HG03039 (cell line): ENCODE results near the gene PTPRG.

Source experiments
- ATAC-seq: cut with Tn5 transposase; IDR thresholded peaks from one replicate; pipeline ENCODE4 v1.9.1; 2021; ENCODE audit warnings: mild to moderate bottlenecking, moderate library complexity; ENCODE audit not compliant: unreplicated experiment

Gene PTPRG

GRCh38 chr3:62238431-62238830 lies 677.1 kb downstream of the PTPRG start:
- no peak for ATAC-seq

GRCh38 chr3:62241279-62241678 lies 679.9 kb downstream of the PTPRG start:
- no peak for ATAC-seq

GRCh38 chr3:62242831-62243509 lies 681.6 kb downstream of the PTPRG start:
- no peak for ATAC-seq

GRCh38 chr3:62246094-62246493 lies 684.7 kb downstream of the PTPRG start:
- no peak for ATAC-seq

GRCh38 chr3:62246985-62247384 lies 685.6 kb downstream of the PTPRG start:
- ATAC-seq: no peak

- no peak for ATAC-seq
Measured at GRCh38 chr3:62248734-62249483, 687.5 kb downstream of the PTPRG start.

- no peak for ATAC-seq
Measured at GRCh38 chr3:62249484-62249776, 688.1 kb downstream of the PTPRG start.

GRCh38 chr3:62249855-62250543 lies 688.6 kb downstream of the PTPRG start:
- no peak for ATAC-seq

- no peak for ATAC-seq
Measured at GRCh38 chr3:62252438-62253157, 691.2 kb downstream of the PTPRG start.

- no peak for ATAC-seq
Measured at GRCh38 chr3:62253971-62254370, 692.6 kb downstream of the PTPRG start.

GRCh38 chr3:62255758-62256157 lies 694.4 kb downstream of the PTPRG start:
- ATAC-seq: no peak

GRCh38 chr3:62259924-62260323 lies 698.6 kb downstream of the PTPRG start:
- no peak for ATAC-seq

GRCh38 chr3:62260655-62261054 lies 699.3 kb downstream of the PTPRG start:
- no peak for ATAC-seq

- no peak for ATAC-seq
Measured at GRCh38 chr3:62261121-62261520, 699.8 kb downstream of the PTPRG start.

GRCh38 chr3:62261736-62262135 lies 700.4 kb downstream of the PTPRG start:
- no peak for ATAC-seq

- no peak for ATAC-seq
Measured at GRCh38 chr3:62265528-62265927, 704.2 kb downstream of the PTPRG start.

GRCh38 chr3:62266668-62267283 lies 705.4 kb downstream of the PTPRG start:
- no peak for ATAC-seq

GRCh38 chr3:62276658-62277180 lies 715.3 kb downstream of the PTPRG start:
- no peak for ATAC-seq

- no peak for ATAC-seq
Measured at GRCh38 chr3:62277450-62277849, 716.1 kb downstream of the PTPRG start.

- ATAC-seq: no peak
Measured at GRCh38 chr3:62277986-62278385, 716.6 kb downstream of the PTPRG start.

GRCh38 chr3:62281726-62282125 lies 720.4 kb downstream of the PTPRG start:
- ATAC-seq: no peak
